ENCODE data around the gene SLC9A3.

The SLC9A3 gene

DNA sequence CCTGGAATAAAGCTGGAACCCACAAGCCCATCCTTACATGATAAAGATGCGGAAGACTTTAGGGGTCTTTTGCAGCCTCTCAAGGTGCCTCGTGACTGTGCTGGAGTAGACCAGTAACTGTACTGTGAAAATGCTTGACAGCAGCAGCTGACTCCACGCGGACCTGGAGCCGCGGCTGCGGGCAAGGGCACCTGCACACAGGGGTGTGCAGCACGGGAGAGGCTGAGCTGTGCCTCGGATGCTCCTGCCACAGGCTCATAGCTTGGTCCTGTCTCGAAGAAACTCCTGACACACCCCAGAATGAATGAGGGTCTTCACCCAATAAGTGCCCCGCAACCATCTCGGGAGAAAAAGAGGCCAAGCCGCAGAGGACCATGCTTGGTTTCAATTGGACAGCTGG lies 47.5 kb upstream of the SLC9A3 start:
- TF ChIP-seq, protein P1, sequence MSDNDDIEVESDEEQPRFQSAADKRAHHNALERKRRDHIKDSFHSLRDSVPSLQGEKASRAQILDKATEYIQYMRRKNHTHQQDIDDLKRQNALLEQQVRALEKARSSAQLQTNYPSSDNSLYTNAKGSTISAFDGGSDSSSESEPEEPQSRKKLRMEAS (IDR thresholded peaks at IDR 0.05) = no peak
- TF ChIP-seq TCF12 (IDR thresholded peaks at IDR 0.05; ENCODE audit: low read depth) (no peak), CREB1 (IDR thresholded peaks at IDR 0.05; ENCODE audit: low read depth) (no peak), ZBTB7A (IDR thresholded peaks at IDR 0.05; ENCODE audit: low read depth) (no peak), TEAD4 (IDR thresholded peaks at IDR 0.05) (no peak)

DNA sequence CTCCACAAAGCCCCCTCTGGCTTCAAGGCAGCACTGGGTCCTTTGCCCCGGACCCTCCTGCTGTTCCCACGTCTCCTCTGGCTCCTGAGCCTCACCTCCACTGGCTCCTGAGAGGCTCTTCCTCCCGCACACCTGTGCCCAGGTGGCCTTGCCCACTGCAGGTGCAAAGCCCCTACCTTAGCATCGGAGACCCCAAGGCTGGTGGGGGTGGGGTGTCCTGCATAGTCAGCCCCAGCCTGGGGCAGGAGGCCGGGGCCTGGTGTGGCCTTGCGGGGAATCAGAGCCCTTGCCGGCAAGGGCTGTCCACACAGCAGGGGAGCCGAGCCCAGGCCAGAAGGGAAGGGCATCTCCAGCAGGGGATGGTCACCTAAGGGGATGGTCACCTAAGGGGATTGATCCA lies 46.6 kb upstream of the SLC9A3 start:
- TF ChIP-seq NFIC (IDR thresholded peaks at IDR 0.05) (no peak), RAD21 (IDR thresholded peaks at IDR 0.05; ENCODE audit: low read depth) (no peak), FOXM1 (IDR thresholded peaks at IDR 0.05; ENCODE audit: borderline replicate concordance, low read depth) (no peak), YY1 (IDR thresholded peaks at IDR 0.05; ENCODE audit: low read depth) (no peak), EGR1 (IDR thresholded peaks at IDR 0.05) (no peak), TCF12 (IDR thresholded peaks at IDR 0.05; ENCODE audit: low read depth) (no peak), TAF1 (IDR thresholded peaks at IDR 0.05; ENCODE audit: low read depth) (no peak), EP300 (IDR thresholded peaks at IDR 0.05; ENCODE audit: borderline replicate concordance) (no peak)
- TF ChIP-seq, protein P2, sequence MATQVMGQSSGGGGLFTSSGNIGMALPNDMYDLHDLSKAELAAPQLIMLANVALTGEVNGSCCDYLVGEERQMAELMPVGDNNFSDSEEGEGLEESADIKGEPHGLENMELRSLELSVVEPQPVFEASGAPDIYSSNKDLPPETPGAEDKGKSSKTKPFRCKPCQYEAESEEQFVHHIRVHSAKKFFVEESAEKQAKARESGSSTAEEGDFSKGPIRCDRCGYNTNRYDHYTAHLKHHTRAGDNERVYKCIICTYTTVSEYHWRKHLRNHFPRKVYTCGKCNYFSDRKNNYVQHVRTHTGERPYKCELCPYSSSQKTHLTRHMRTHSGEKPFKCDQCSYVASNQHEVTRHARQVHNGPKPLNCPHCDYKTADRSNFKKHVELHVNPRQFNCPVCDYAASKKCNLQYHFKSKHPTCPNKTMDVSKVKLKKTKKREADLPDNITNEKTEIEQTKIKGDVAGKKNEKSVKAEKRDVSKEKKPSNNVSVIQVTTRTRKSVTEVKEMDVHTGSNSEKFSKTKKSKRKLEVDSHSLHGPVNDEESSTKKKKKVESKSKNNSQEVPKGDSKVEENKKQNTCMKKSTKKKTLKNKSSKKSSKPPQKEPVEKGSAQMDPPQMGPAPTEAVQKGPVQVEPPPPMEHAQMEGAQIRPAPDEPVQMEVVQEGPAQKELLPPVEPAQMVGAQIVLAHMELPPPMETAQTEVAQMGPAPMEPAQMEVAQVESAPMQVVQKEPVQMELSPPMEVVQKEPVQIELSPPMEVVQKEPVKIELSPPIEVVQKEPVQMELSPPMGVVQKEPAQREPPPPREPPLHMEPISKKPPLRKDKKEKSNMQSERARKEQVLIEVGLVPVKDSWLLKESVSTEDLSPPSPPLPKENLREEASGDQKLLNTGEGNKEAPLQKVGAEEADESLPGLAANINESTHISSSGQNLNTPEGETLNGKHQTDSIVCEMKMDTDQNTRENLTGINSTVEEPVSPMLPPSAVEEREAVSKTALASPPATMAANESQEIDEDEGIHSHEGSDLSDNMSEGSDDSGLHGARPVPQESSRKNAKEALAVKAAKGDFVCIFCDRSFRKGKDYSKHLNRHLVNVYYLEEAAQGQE (IDR thresholded peaks at IDR 0.05; ENCODE audit: low read depth) = no peak
- TF ChIP-seq, protein P3, sequence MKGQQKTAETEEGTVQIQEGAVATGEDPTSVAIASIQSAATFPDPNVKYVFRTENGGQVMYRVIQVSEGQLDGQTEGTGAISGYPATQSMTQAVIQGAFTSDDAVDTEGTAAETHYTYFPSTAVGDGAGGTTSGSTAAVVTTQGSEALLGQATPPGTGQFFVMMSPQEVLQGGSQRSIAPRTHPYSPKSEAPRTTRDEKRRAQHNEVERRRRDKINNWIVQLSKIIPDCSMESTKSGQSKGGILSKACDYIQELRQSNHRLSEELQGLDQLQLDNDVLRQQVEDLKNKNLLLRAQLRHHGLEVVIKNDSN (IDR thresholded peaks at IDR 0.05) = no peak
- TF ChIP-seq, protein P1 (IDR thresholded peaks at IDR 0.05) = no peak

DNA sequence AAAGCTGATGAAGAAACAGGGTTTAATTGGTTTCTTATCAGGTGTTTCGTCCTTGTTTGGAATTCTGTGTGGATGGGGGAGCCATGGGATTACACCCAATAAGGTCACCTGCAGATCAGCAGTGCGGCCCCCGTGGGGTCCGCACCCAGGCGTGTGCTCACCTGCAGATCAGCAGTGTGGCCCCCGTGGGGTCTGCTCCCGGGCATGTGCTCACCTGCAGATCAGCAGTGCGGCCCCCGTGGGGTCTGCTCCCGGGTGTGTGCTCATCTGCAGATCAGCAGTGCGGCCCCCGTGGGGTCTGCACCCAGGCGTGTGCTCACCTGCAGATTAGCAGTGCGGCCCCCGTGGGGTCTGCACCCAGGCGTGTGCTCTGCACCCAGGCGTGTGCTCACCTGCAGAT lies 46.2 kb upstream of the SLC9A3 start:
- no peak for TF ChIP-seq EGR1 (IDR thresholded peaks at IDR 0.05)
- no peak for TF ChIP-seq CEBPB (IDR thresholded peaks at IDR 0.05)
- TF ChIP-seq, protein P3 (IDR thresholded peaks at IDR 0.05) = no peak
- TF ChIP-seq NFIC (IDR thresholded peaks at IDR 0.05) = no peak
- TF ChIP-seq YY1 (IDR thresholded peaks at IDR 0.05; ENCODE audit: low read depth) = no peak
- no peak for TF ChIP-seq TAF1 (IDR thresholded peaks at IDR 0.05; ENCODE audit: low read depth)
- no peak for TF ChIP-seq TEAD4 (IDR thresholded peaks at IDR 0.05)
- TF ChIP-seq, protein P1 (IDR thresholded peaks at IDR 0.05) = no peak
- no peak for TF ChIP-seq EP300 (IDR thresholded peaks at IDR 0.05; ENCODE audit: borderline replicate concordance)
- no peak for TF ChIP-seq CREB1 (IDR thresholded peaks at IDR 0.05; ENCODE audit: low read depth)
- TF ChIP-seq FOXM1 (IDR thresholded peaks at IDR 0.05; ENCODE audit: borderline replicate concordance, low read depth) = no peak
- no peak for TF ChIP-seq RAD21 (IDR thresholded peaks at IDR 0.05; ENCODE audit: low read depth)
- no peak for TF ChIP-seq TCF12 (IDR thresholded peaks at IDR 0.05; ENCODE audit: low read depth)
- no peak for TF ChIP-seq ZBTB7A (IDR thresholded peaks at IDR 0.05; ENCODE audit: low read depth)
- TF ChIP-seq, protein P2 (IDR thresholded peaks at IDR 0.05; ENCODE audit: low read depth) = no peak

DNA sequence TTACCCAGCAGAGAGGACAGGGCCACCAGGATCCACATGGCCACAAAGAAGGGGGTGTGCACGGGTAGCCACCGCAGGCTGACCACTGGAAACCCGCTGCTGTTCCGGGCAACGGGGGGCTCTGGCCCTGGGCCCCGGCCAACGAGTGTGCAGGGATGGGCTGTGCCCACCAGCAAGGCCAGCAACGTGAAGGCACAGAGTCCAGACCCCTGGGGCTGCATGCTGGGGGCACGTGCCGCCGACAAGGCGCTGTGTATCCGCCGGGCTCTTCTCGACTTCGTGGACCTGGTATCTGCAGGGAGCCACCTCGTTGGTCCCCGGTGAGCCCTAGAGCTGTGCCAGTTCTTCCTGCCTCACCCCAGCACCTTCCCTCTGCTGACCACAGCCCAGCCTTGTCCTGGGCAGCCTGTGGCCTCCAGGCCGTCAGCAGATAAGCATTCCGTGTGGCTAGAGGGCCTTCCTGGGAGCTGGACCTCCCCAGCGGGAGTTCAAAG lies 45.7 kb upstream of the SLC9A3 start:
- TF ChIP-seq ZBTB7A (IDR thresholded peaks at IDR 0.05; ENCODE audit: low read depth) (no peak), CREB1 (IDR thresholded peaks at IDR 0.05; ENCODE audit: low read depth) (no peak), FOXM1 (IDR thresholded peaks at IDR 0.05; ENCODE audit: borderline replicate concordance, low read depth) (no peak), EP300 (IDR thresholded peaks at IDR 0.05; ENCODE audit: borderline replicate concordance) (no peak), YY1 (IDR thresholded peaks at IDR 0.05; ENCODE audit: low read depth) (no peak), RAD21 (IDR thresholded peaks at IDR 0.05; ENCODE audit: low read depth) (no peak), TEAD4 (IDR thresholded peaks at IDR 0.05) (no peak), NFIC (IDR thresholded peaks at IDR 0.05) (no peak), TCF12 (IDR thresholded peaks at IDR 0.05; ENCODE audit: low read depth) (no peak), CEBPB (IDR thresholded peaks at IDR 0.05) (no peak), EGR1 (IDR thresholded peaks at IDR 0.05) (no peak), TAF1 (IDR thresholded peaks at IDR 0.05; ENCODE audit: low read depth) (no peak)
- TF ChIP-seq, protein P3 (IDR thresholded peaks at IDR 0.05) = no peak
- TF ChIP-seq, protein P1 (IDR thresholded peaks at IDR 0.05) = no peak
- TF ChIP-seq, protein P2 (IDR thresholded peaks at IDR 0.05; ENCODE audit: low read depth) = no peak

Measured in Ishikawa (cell line).